Activated CD8-positive, alpha-beta T cell treated with anti-CD3 and anti-CD28 coated beads, Interleukin-2, amount 10 ng/mL, durations not matched to agents 7 days and 5 days (primary cell): Measurements from ENCODE around the gene IGF1R. TPM values are rescaled to one million over a fixed set of nuclear protein-coding genes. Genes with fewer than 3 reads are reported as not detected.

Experiments
- ATAC-seq: fragments of 150-1000 bp; cut with Tn5 transposase; one replicate; pipeline ENCODE4 v1.10.0; 2021; ENCODE audit warnings: moderate library complexity
- CTCF ChIA-PET: fragments of 350-600 bp; sonication (Branson Sonifier 250); formaldehyde crosslinking; loops from one replicate; lab custom pipeline; 2021; ENCODE audit warnings: antibody characterized with exemption; lab: Charles Lee
- POLR2A ChIA-PET: fragments of 350-600 bp; sonication (Branson Sonifier 250); formaldehyde crosslinking; loops from one replicate; lab custom pipeline; 2021; ENCODE audit warnings: antibody characterized with exemption; lab: Charles Lee
- DNase-seq: peaks from one replicate; pipeline ENCODE4 v3.0.0-alpha.2; 2020
- H3K27ac Mint-ChIP-seq: one replicate; pipeline ENCODE4 v1.8.0; 2021; ENCODE audit warnings: mild to moderate bottlenecking, mixed read lengths
- H3K27me3 Mint-ChIP-seq: one replicate; pipeline ENCODE4 v1.8.0; 2021; ENCODE audit warnings: low read depth, mixed read lengths
- H3K36me3 Mint-ChIP-seq: one replicate; pipeline ENCODE4 v1.8.0; 2021; ENCODE audit warnings: low read depth, mixed read lengths
- H3K4me1 Mint-ChIP-seq: one replicate; pipeline ENCODE4 v1.8.0; 2021; ENCODE audit warnings: low read depth, mixed read lengths
- H3K4me3 Mint-ChIP-seq: one replicate; pipeline ENCODE4 v1.8.0; 2021; ENCODE audit warnings: mild to moderate bottlenecking, mixed read lengths
- H3K9me3 Mint-ChIP-seq: one replicate; pipeline ENCODE4 v1.8.0; 2022; ENCODE audit warnings: mixed read lengths; ENCODE audit not compliant: insufficient read depth
- total RNA-seq, 2 experiments: library from RNA; stranded (reverse); gene quantifications; one replicate each; pipeline ENCODE4 v1.2.3, GENCODE V29; 2021

IGF1R gene
- total RNA-seq, 2 experiments from 2014 or later = 9.1 to 10.6 TPM

DNA sequence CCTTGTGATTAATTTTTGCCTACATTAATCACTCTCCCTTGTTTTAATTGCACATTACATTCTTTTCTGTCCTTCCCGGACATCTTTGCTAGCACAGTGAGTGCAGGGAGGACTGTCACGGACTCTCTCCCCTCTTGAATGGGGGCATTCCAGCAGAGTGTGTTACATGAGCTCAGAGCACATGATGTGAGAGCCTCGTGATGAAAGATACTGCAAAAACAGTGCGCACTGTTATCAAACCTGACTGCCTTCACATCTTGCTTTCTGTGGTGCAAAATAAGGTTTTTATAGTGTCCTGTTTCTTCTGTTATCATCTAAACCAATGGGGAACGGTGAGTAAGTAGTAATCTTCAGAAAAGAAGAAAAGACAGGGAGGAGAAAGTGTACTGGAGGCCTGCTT is 191.7 kb downstream of the IGF1R start:
- no peak overlapping the region for H3K27ac Mint-ChIP-seq
- peaks cover 4% of the 10 kb centered on the region for H3K36me3 Mint-ChIP-seq
- ChIA-PET CTCF (interaction anchor here (1.9 kb wide), 1 partner anchor 10 kb away, joined by 7 read pairs; no protein-coding TSS in a partner anchor), POLR2A (no interaction called here)
- ATAC-seq (no peak), DNase-seq (no peak)
- no peaks in the 10 kb centered on the region for H3K9me3 Mint-ChIP-seq
- H3K4me3 Mint-ChIP-seq = no peak overlapping the region
- H3K4me1 Mint-ChIP-seq = no peaks in the 10 kb centered on the region
- no peaks in the 10 kb centered on the region for H3K27me3 Mint-ChIP-seq

DNA sequence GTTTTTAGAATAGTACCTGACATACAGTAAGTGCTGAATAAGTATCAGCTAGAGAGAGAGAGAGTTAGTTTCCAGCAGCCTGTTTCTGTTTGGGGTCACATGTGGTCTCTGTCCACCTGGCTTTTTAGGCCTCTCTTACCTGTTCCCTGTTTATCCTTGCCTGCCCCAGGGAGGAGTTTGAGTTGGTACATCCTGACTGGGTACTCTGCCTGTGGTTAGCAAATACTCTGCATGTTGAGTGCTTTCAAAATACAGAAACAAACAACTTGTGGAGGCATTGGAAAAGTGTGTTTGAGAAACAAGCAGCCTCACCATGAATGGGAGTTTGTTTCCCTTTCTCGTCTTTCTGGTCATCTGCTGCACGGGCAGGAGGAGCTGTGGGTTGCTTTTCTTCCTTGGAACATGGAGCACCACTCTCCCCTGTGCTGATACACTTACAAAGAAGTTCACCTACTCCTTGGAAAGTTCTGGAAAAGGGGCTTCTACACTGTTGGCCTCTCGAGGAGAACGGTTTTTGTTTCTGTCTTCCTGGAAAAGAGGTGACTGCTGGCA is 193.2 kb downstream of the IGF1R start:
- DNase-seq = no peak
- Mint-ChIP-seq H3K27me3 (no peaks in the 10 kb centered on the region), H3K9me3 (no peaks in the 10 kb centered on the region), H3K36me3 (peaks cover 3% of the 10 kb centered on the region), H3K4me1 (peaks cover 3% of the 10 kb centered on the region), H3K4me3 (no peak overlapping the region), H3K27ac (no peak overlapping the region)
- ChIA-PET POLR2A (no interaction called here), CTCF (no interaction called here)
- no peak for ATAC-seq

DNA sequence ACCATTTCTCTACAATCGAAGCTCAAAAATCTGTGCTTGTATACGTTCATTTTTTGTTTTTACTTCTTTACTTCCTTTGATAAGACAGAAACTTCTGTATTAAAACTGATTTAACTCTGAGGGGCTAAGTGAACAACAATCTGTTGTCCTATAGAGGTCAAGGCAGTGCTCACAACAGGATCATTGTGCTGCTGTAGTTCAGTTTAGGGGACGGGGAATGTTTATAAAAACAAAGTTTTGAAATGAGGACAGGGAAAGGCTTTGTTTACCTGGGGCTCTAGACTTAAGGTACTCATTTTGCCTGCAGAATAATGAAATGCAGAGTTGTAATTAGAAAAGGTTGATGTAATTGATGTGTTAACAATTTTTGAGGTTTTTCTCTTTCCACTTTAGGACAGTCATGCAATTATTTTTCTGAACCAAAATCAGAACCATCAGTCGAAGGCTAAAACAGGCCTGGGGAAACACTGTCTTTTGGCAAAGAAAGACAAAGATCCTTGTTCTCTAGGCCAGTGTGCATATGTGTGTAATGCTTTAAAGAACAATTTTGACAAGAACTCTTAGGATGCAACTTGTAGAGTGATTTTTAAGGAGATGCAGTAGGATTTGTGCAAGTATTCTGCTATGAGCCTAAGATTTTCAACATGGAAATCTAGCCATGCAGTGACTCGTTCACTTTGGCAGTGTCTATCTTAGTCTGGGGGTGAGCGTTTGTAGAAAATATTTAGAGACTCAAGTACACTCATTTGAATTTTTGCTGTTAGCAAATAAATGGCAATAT is 194.0 kb downstream of the IGF1R start:
- DNase-seq (no peak), ATAC-seq (no peak)
- H3K4me3 Mint-ChIP-seq = no peak overlapping the region
- no peak overlapping the region for H3K27ac Mint-ChIP-seq
- H3K27me3 Mint-ChIP-seq = no peaks in the 10 kb centered on the region
- ChIA-PET CTCF (no interaction called here), POLR2A (no interaction called here)
- H3K36me3 Mint-ChIP-seq = no peaks in the 10 kb centered on the region
- H3K9me3 Mint-ChIP-seq = no peaks in the 10 kb centered on the region
- H3K4me1 Mint-ChIP-seq = peaks cover 3% of the 10 kb centered on the region

DNA sequence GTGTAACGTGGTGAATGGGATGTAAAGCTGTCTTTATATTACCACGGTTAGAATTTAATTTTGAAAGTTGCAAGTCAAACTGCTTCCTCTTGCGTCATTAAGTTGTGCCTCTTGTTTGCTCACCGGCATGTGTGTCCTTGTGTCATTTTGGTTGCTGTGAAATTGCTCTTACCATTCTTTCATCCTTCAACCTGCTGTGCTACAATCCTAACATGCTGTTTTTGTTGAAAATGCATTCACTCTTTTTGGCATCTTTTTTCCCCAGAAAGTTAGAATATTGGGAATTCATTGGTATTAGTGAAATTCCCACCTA is 194.6 kb downstream of the IGF1R start:
- no peaks in the 10 kb centered on the region for H3K36me3 Mint-ChIP-seq
- no peak for DNase-seq
- no peak for ATAC-seq
- H3K27ac Mint-ChIP-seq = no peak overlapping the region
- H3K27me3 Mint-ChIP-seq = no peaks in the 10 kb centered on the region
- H3K9me3 Mint-ChIP-seq = no peaks in the 10 kb centered on the region
- ChIA-PET CTCF (no interaction called here), POLR2A (no interaction called here)
- no peak overlapping the region for H3K4me3 Mint-ChIP-seq
- peaks cover 3% of the 10 kb centered on the region for H3K4me1 Mint-ChIP-seq

DNA sequence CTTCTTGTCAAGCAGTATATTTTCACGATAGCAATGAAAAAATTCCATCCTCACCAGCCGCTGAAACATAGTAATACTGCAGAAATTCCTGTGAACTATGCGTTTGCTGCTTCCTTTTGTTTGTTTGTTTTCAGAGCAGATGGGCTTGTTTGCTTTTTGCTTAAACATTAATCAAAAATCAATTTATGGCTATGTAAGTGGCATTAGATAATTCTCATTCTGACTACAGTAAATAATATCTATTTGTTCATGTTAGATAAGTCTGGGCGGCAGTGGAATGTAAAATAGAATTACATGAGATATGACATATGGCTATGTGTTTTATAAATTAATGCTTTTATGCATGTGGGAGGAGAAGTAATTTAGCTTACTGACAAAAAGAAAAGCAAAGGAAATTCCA is 195.5 kb downstream of the IGF1R start:
- Mint-ChIP-seq H3K27ac (no peak overlapping the region), H3K4me3 (no peak overlapping the region), H3K27me3 (no peaks in the 10 kb centered on the region), H3K9me3 (no peaks in the 10 kb centered on the region), H3K36me3 (no peaks in the 10 kb centered on the region), H3K4me1 (peaks cover 3% of the 10 kb centered on the region)
- ATAC-seq (no peak), DNase-seq (no peak)
- CTCF ChIA-PET = interaction anchor here (0.6 to 1.5 kb wide), 3 partner anchors 23 to 290 kb away, joined by 3 read pairs; no protein-coding TSS in a partner anchor
- POLR2A ChIA-PET = no interaction called here

DNA sequence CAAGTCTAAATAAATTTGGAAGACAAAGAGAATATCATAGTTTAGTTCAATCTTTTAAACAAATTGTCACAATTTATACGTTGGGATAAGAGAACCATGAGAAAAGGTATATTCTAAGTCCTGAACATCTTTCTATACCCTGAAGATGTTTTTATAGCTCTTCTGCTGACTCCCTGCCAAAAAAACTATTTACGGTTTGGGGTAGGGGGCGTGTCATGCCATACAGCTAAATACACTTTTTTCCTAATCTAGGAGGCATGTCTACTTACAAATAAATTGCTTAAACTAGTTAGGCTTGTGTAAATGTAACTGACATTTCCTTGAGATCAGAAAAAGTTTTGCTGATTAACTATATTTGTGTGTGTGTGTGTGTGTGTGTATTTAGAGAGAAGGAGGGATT is 195.9 kb downstream of the IGF1R start:
- no peaks in the 10 kb centered on the region for H3K9me3 Mint-ChIP-seq
- no peak overlapping the region for H3K4me3 Mint-ChIP-seq
- no peaks in the 10 kb centered on the region for H3K36me3 Mint-ChIP-seq
- peaks cover 3% of the 10 kb centered on the region for H3K4me1 Mint-ChIP-seq
- POLR2A ChIA-PET = no interaction called here
- no peak for DNase-seq
- H3K27me3 Mint-ChIP-seq = no peaks in the 10 kb centered on the region
- no peak for ATAC-seq
- CTCF ChIA-PET = interaction anchor here (0.6 to 1.5 kb wide), 3 partner anchors 22 to 290 kb away, joined by 3 read pairs; no protein-coding TSS in a partner anchor
- H3K27ac Mint-ChIP-seq = no peak overlapping the region

DNA sequence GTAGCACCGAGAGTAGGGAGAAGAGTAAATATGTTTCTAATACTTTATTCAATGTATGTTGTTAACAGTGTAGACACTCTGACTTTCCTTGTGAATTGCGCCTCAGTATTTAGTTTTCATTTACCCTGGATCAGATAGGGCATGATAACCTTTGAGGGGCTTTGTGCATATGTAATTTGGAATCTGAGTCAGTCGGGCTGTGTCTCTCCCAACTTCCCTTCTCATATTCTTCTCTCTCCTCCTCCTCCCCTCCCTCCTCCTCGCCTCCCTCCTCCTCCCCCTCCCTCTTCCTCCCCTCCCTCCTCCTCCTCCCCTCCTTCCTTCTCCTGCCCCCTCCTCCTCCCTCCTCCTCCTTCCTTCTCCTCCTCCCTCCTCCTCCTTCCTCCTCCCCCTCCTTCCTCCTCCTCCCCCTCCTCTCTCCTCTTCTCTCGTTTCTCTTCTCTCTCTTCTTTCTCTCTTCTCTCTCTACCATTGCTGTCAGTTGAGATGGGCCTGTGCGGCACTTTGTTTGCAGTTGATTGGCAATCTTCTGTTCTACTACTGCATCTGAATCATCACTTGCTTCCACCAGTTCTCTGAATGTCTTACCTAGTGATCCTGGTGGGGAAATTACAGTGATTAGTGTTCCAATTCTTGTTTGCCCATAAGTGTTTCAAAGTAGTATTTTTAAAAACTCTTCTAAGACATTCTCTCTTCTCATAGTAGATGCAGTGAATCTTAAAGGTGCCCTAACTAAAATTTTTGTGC is 197.0 kb downstream of the IGF1R start:
- no peak for DNase-seq
- Mint-ChIP-seq H3K36me3 (no peaks in the 10 kb centered on the region), H3K27me3 (no peaks in the 10 kb centered on the region), H3K9me3 (no peaks in the 10 kb centered on the region), H3K27ac (no peak overlapping the region), H3K4me3 (no peak overlapping the region), H3K4me1 (peaks cover 4% of the 10 kb centered on the region)
- ChIA-PET CTCF (interaction anchor here (1.2 to 1.5 kb wide), 3 partner anchors 66 to 185 kb away, joined by 3 to 7 read pairs (median 6); no protein-coding TSS in a partner anchor), POLR2A (no interaction called here)
- no peak for ATAC-seq

DNA sequence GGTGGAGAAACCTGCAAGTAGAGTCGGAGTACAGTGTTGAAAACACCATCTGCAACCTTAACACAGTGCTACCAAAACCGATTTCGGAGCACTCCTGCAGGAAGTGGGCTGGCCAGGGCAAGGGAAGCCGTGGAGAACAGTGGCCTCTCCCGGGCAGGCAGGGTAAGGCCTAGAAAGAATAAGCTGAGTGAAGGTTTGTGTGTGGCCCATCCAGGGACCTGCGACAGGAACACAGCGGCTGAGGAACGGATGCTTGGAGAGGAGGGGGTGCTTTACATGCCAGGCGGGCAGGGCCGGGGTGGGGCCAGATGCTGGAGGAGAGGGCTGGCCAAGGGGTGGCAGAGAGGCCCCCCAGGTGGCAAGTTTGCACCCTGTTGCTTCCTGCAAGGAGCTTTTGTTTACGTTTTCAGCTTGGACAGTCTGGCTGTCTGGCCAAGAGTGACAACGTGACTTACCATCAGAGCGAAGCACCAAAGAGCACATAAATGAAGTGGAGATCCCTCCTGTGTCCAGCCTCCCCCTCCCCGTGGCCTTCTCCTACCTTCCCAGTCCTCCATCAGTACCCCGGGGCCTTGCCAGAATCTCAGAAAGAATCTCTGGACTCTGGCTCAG is 202.7 kb downstream of the IGF1R start:
- Mint-ChIP-seq H3K4me3 (peak overlapping the region; percentile 53), H3K4me1 (peaks cover 30% of the 10 kb centered on the region), H3K27ac (peak overlapping the region; percentile 79), H3K9me3 (no peaks in the 10 kb centered on the region), H3K27me3 (no peaks in the 10 kb centered on the region), H3K36me3 (no peaks in the 10 kb centered on the region)
- ChIA-PET POLR2A (interaction anchor here (0.7 to 1.2 kb wide), 2 partner anchors 22 to 90 kb away, joined by 3 read pairs; no protein-coding TSS in a partner anchor), CTCF (interaction anchor here (0.6 to 2.4 kb wide), 17 partner anchors 10 to 836 kb away, joined by 3 to 12 read pairs (median 3); no protein-coding TSS in a partner anchor)
- ATAC-seq = peak; percentile 69
- peak; percentile 83 for DNase-seq

DNA sequence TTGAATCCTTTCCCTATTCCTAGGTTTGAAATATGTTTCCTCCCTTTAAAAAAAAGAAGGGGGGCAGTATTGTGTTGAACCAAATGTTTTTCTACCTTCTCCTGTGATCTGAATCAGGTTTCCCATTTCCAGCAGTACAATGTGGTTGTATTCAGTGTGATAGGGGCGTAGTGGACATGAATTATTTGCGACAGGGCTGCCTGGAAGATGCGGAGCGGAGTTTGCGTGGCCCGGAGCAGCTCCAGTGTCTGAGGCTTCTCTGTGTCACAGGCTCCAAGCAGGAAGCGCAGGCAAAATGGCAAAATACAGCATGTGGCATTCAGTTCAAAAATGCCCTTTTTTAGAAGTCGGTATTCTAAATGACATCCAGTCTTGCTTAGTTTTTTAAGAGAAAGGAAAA is 204.8 kb downstream of the IGF1R start:
- DNase-seq (peak; percentile 77), ATAC-seq (peak; percentile 28)
- peak overlapping the region; percentile 89 for H3K4me3 Mint-ChIP-seq
- H3K9me3 Mint-ChIP-seq = no peaks in the 10 kb centered on the region
- peak overlapping the region; percentile 86 for H3K27ac Mint-ChIP-seq
- no peaks in the 10 kb centered on the region for H3K36me3 Mint-ChIP-seq
- no peaks in the 10 kb centered on the region for H3K27me3 Mint-ChIP-seq
- POLR2A ChIA-PET = no interaction called here
- H3K4me1 Mint-ChIP-seq = peaks cover 32% of the 10 kb centered on the region
- CTCF ChIA-PET = no interaction called here

DNA sequence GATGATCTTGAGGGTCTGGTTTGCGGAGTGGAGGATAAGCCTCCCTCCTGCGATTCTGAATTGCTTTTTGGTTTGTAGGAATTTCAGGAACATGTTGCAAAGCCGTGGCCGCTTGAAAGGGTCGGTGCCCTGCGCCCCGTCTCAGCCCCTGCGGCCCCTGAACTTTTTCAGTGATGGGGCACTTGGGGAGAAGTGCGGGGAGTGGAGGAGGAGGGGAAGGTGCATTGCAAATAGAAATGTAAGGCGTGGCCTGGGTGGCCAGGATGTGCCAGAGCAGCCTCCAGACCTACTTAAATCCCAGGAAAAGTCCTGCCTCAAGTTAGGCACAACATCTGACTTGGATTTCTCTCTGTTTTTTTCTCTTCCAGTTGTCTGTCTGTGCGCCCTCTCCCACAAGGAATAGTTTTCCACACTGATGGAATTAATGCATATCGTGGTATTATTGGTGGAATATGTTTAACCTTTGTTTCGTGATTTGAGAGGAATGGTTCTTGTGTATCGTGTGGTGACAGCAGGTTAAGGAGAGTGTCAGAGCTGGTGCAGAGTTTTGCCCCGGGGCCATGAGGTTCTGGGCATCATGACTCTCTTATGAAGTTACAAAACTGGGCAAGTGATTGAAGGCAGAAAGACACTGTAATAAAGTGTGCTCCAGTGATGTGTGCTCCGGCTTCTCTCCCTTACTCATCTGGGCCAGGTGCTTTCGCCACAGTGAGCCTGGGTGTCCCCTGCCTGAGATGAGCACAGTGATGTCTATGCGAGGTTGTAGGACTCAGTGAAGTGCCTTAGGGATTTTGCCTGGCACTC is 205.5 kb downstream of the IGF1R start:
- Mint-ChIP-seq H3K9me3 (no peaks in the 10 kb centered on the region), H3K36me3 (no peaks in the 10 kb centered on the region), H3K4me3 (peak overlapping the region; percentile 89), H3K4me1 (peaks cover 38% of the 10 kb centered on the region), H3K27me3 (no peaks in the 10 kb centered on the region), H3K27ac (no peak overlapping the region)
- ChIA-PET CTCF (interaction anchor here (1.3 kb wide), 1 partner anchor 194 kb away, joined by 4 read pairs; no protein-coding TSS in a partner anchor), POLR2A (no interaction called here)
- DNase-seq (no peak), ATAC-seq (no peak)

DNA sequence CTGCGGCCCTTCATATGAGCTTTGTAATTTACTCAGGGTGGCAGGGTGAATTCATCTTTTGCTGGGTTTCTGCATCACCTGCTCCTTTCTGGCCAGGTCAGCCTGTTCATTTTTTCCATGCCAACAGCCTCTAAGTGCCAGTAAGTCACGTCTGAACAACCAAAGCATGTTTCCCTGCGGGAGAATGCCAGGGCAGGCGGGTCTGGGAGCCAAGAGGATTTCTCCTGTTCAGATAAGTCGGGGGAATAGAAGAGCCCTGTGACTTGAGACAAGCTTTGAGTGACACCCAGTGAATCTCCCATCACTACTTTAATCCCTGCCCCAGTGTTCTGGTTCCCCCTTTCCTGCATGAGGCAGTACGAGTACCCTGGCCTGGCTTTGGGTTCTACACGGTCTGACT is 206.2 kb downstream of the IGF1R start:
- no peak overlapping the region for H3K4me3 Mint-ChIP-seq
- no peak for DNase-seq
- H3K36me3 Mint-ChIP-seq = no peaks in the 10 kb centered on the region
- peaks cover 42% of the 10 kb centered on the region for H3K4me1 Mint-ChIP-seq
- no peaks in the 10 kb centered on the region for H3K27me3 Mint-ChIP-seq
- H3K9me3 Mint-ChIP-seq = no peaks in the 10 kb centered on the region
- POLR2A ChIA-PET = no interaction called here
- CTCF ChIA-PET = interaction anchor here (1.3 kb wide), 1 partner anchor 195 kb away, joined by 4 read pairs; no protein-coding TSS in a partner anchor
- H3K27ac Mint-ChIP-seq = no peak overlapping the region
- no peak for ATAC-seq
